Fibroblast of villous mesenchyme (primary cell): ENCODE results near the gene WDR70. TPM values are rescaled to one million over a fixed set of nuclear protein-coding genes. Genes with fewer than 3 reads are reported as not detected.

Source experiments
- DNase-seq: peaks from one replicate; pipeline ENCODE4 v3.0.0-alpha.2; 2010; ENCODE audit warnings: low read depth
- H3K4me3 ChIP-seq: 2 replicates; pipeline ENCODE4 v1.5.1; 2011; ENCODE audit warnings: low read depth, mild to moderate bottlenecking, low read length
- total RNA-seq: library from RNA; depleted of rRNA; stranded (reverse); fragments of >200 nt; gene quantifications from 2 replicates; pipeline ENCODE4 v1.2.3, GENCODE V29; 2012
- TF ChIP-seq, protein P1 (sequence below): IDR thresholded peaks from 2 replicates; pipeline ENCODE4 v1.5.1; 2012; ENCODE audit warnings: low read depth, mild to moderate bottlenecking, low read length; ENCODE audit not compliant: insufficient read depth

WDR70 gene
- total RNA-seq, 1 donor = 29.4 TPM

- no peak for DNase-seq
- TF ChIP-seq, protein P1, sequence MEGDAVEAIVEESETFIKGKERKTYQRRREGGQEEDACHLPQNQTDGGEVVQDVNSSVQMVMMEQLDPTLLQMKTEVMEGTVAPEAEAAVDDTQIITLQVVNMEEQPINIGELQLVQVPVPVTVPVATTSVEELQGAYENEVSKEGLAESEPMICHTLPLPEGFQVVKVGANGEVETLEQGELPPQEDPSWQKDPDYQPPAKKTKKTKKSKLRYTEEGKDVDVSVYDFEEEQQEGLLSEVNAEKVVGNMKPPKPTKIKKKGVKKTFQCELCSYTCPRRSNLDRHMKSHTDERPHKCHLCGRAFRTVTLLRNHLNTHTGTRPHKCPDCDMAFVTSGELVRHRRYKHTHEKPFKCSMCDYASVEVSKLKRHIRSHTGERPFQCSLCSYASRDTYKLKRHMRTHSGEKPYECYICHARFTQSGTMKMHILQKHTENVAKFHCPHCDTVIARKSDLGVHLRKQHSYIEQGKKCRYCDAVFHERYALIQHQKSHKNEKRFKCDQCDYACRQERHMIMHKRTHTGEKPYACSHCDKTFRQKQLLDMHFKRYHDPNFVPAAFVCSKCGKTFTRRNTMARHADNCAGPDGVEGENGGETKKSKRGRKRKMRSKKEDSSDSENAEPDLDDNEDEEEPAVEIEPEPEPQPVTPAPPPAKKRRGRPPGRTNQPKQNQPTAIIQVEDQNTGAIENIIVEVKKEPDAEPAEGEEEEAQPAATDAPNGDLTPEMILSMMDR = no peak
- H3K4me3 ChIP-seq = no peak overlapping the region
Observed at GRCh38 chr5:37519807-37520206, 140.7 kb downstream of the WDR70 start.

GRCh38 chr5:37520811-37521210 lies 141.7 kb downstream of the WDR70 start:
- no peak for DNase-seq
- TF ChIP-seq, protein P1 = no peak
- no peak overlapping the region for H3K4me3 ChIP-seq

DNA sequence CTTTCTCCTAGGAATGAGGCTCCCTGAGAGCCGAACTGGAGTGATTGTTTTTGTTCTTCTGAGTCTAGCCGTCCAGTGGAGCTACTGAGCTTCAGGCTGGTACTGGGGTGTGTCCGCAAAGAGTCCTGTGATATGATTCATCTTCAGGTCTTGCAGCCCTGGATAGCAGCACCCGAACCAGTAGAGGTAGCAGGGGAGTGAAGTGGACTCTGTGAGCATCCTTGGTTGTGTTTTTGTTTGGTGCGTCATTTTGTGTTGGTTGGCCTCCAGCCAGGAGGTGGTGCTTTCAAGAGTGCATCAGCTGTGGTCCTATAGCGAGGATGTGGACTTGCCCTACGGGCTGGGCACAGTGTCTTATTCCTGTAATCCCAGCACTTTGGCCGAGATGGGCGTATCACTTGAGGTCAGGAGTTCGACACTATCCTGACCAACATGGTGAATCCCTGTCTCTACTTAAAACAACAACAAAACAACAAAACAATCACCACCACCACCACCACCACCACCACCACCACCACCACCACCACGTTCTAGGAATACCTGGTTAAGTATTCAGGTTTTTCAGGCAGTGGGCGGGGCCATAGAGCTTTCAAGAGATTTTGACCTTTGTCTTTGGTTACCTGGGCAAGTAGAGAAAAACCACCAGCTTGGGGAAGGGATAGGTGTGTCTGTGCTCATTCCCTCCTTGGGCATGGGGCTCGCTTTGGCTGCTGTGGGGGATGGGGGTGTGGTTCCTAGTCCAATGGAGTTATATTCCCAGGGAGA lies 154.0 kb downstream of the WDR70 start:
- TF ChIP-seq, protein P1 = no peak
- no peak for DNase-seq
- no peak overlapping the region for H3K4me3 ChIP-seq

DNA sequence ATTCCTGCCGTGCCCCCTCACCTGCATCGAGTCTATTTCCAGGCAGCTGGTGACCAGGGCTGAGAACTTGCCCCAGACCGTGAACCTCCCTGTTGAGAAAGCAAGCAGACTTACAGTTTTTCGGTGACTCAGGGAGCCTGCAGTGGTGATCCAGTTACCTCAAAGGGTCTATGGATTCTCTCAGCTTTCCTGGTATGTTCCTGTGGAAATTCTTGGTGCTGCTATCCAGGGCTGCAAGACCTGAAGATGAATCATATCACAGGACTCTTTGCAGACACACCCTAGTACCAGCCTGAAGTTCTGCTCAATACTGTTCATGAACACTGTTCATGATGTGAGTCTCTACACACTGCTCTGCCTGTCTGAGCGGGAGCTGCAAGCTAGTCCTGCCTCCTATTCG lies 154.7 kb downstream of the WDR70 start:
- TF ChIP-seq, protein P1 = no peak
- peak; percentile 11 for DNase-seq
- no peak overlapping the region for H3K4me3 ChIP-seq

- no peak overlapping the region for H3K4me3 ChIP-seq
- TF ChIP-seq, protein P1 = no peak
- no peak for DNase-seq
Observed at GRCh38 chr5:37539459-37539858, 160.3 kb downstream of the WDR70 start.

- TF ChIP-seq, protein P1 = no peak
- H3K4me3 ChIP-seq = no peak overlapping the region
- no peak for DNase-seq
Observed at GRCh38 chr5:37543216-37543615, 164.1 kb downstream of the WDR70 start.

- DNase-seq = peak; percentile 27
- no peak overlapping the region for H3K4me3 ChIP-seq
- TF ChIP-seq, protein P1 = no peak
Observed at GRCh38 chr5:37549411-37549810, 170.3 kb downstream of the WDR70 start.
